BE2C (cell line): ENCODE data around the gene GDF11.

Experiments
- DNase-seq: peaks from one replicate; pipeline ENCODE4 v3.0.0-alpha.2; 2020
- H3K27me3 ChIP-seq: fragments of 250-450 bp; sonication (Bioruptor Pico); 2 replicates; pipeline ENCODE4 v1.5.1; 2020; ENCODE audit warnings: mild to moderate bottlenecking
- H3K36me3 ChIP-seq: fragments of 250-450 bp; sonication (Bioruptor Pico); 2 replicates; pipeline ENCODE4 v1.5.1; 2020; ENCODE audit warnings: mild to moderate bottlenecking
- H3K4me1 ChIP-seq: fragments of 250-450 bp; sonication (Bioruptor Pico); 2 replicates; pipeline ENCODE4 v1.5.1; 2020
- H3K4me3 ChIP-seq: 2 replicates; pipeline ENCODE4 v1.5.1; 2011; ENCODE audit warnings: low read depth, low read length
- H3K9me3 ChIP-seq: fragments of 250-450 bp; sonication (Bioruptor Pico); 2 replicates; pipeline ENCODE4 v1.5.1; 2020
- TF ChIP-seq, protein P1 (sequence below): IDR thresholded peaks from 2 replicates; pipeline ENCODE4 v1.5.1; 2012; ENCODE audit warnings: mild to moderate bottlenecking, low read depth, low read length

The GDF11 gene

DNA sequence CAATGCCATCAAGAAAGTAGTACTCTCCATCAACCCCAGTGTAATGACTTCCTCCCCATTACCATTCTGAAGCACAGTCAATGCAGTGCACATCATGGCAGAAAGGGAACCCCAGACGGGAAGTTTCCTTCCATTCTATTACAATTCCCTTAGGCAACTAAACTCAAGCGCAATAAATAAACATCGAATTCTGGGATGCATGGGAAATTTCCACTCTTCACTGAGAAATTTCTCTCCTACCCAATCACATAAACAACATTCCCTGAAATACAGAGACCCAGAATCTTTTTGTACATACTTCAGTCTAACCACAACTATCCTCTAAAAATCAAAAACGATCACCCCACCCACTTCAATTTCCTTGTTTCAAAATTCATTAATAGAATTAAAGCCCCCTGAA lies 54.6 kb downstream of the GDF11 start:
- no peak for DNase-seq
- no peaks in the 10 kb centered on the region; the same call in 1 of the 2 replicates for H3K4me1 ChIP-seq
- TF ChIP-seq, protein P1, sequence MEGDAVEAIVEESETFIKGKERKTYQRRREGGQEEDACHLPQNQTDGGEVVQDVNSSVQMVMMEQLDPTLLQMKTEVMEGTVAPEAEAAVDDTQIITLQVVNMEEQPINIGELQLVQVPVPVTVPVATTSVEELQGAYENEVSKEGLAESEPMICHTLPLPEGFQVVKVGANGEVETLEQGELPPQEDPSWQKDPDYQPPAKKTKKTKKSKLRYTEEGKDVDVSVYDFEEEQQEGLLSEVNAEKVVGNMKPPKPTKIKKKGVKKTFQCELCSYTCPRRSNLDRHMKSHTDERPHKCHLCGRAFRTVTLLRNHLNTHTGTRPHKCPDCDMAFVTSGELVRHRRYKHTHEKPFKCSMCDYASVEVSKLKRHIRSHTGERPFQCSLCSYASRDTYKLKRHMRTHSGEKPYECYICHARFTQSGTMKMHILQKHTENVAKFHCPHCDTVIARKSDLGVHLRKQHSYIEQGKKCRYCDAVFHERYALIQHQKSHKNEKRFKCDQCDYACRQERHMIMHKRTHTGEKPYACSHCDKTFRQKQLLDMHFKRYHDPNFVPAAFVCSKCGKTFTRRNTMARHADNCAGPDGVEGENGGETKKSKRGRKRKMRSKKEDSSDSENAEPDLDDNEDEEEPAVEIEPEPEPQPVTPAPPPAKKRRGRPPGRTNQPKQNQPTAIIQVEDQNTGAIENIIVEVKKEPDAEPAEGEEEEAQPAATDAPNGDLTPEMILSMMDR = no peak
- no peak overlapping the region for H3K4me3 ChIP-seq
- H3K9me3 ChIP-seq = no peaks in the 10 kb centered on the region
- no peaks in the 10 kb centered on the region for H3K27me3 ChIP-seq
- H3K36me3 ChIP-seq = peaks cover 59% of the 10 kb centered on the region
